ENCODE data around the gene UBAC2.

UBAC2 gene

DNA sequence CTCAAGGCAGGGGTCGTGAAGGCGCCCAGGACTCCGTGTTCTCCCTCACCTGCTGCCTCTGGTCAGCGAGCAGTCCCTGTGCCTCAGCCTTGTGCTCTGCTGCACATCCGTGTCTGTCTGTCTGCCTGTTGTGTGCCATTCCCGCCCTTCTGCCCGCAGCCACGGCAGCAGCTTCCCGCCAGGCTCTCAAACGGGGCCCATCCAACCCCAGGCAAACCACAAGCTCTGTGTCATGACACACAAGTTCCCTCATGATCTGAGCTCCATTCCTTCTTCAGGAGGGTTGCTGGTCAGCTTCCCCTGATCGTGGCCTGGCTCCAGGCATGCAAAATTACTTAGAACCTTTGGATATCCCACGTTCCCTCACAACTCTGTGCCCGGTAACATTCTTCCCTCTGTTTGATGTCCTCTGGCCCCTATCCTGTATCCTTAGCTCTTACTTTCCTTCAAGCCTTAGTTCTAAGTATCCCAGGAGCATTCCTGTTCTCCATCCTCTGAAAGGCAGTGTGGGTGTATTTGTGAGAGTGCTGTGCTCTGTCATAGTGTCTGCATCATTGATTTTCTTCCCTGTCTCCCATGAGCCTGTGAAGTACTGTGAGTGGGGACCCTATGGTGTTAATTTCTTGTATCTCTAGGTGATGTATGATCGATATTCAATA, 103.3 kb downstream of the UBAC2 start:
- H4K20me1 ChIP-seq (ENCODE audit: insufficient read depth, low read length), result peaks cover 11% of the 10 kb centered on the region; the same call in 1 of the 2 replicates
- ATAC-seq (ENCODE audit: insufficient read depth, low read depth), result no peak
- H3K9ac ChIP-seq (ENCODE audit: low read depth, low read length), result no peak overlapping the region
- H3K27ac ChIP-seq (ENCODE audit: low read length), result no peak overlapping the region
- no peak overlapping the region for H2AFZ ChIP-seq (ENCODE audit: low read depth, low read length)
- no peaks in the 10 kb centered on the region for H3K4me1 ChIP-seq (ENCODE audit: insufficient read depth, low read length)
- H3K36me3 ChIP-seq (ENCODE audit: insufficient read depth, low read length), result peaks cover 33% of the 10 kb centered on the region
- no peaks in the 10 kb centered on the region for H3K27me3 ChIP-seq (ENCODE audit: insufficient read depth, low read length, poor library complexity)
- H3K4me2 ChIP-seq (ENCODE audit: insufficient read depth, low read length), result no peak overlapping the region
- DNase-seq, result no peak
- no peak overlapping the region for H3K4me3 ChIP-seq (ENCODE audit: low read depth in 1 of 2, low read length in 2 of 2)
- no peak for TF ChIP-seq EZH2 (IDR thresholded peaks at IDR 0.05; ENCODE audit: borderline replicate concordance, low read depth, low read length, severe bottlenecking)
- TF ChIP-seq, protein P1, sequence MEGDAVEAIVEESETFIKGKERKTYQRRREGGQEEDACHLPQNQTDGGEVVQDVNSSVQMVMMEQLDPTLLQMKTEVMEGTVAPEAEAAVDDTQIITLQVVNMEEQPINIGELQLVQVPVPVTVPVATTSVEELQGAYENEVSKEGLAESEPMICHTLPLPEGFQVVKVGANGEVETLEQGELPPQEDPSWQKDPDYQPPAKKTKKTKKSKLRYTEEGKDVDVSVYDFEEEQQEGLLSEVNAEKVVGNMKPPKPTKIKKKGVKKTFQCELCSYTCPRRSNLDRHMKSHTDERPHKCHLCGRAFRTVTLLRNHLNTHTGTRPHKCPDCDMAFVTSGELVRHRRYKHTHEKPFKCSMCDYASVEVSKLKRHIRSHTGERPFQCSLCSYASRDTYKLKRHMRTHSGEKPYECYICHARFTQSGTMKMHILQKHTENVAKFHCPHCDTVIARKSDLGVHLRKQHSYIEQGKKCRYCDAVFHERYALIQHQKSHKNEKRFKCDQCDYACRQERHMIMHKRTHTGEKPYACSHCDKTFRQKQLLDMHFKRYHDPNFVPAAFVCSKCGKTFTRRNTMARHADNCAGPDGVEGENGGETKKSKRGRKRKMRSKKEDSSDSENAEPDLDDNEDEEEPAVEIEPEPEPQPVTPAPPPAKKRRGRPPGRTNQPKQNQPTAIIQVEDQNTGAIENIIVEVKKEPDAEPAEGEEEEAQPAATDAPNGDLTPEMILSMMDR (IDR thresholded peaks at IDR 0.05; ENCODE audit: borderline replicate concordance, extremely low read depth, low read length, poor library complexity, severe bottlenecking), result no peak
- H3K9me3 ChIP-seq (ENCODE audit: insufficient read depth, low read length, severe bottlenecking), result no peaks in the 10 kb centered on the region
- peaks cover 11% of the 10 kb centered on the region for H3K79me2 ChIP-seq (ENCODE audit: insufficient read depth, low read length)

- Histone ChIP-seq H3K4me2 (ENCODE audit: insufficient read depth, low read length) (no peak overlapping the region), H3K79me2 (ENCODE audit: insufficient read depth, low read length) (peaks cover 11% of the 10 kb centered on the region), H3K4me3 (ENCODE audit: low read depth in 1 of 2, low read length in 2 of 2) (no peak overlapping the region), H2AFZ (ENCODE audit: low read depth, low read length) (no peak overlapping the region), H3K27me3 (ENCODE audit: insufficient read depth, low read length, poor library complexity) (no peaks in the 10 kb centered on the region), H3K4me1 (ENCODE audit: insufficient read depth, low read length) (no peaks in the 10 kb centered on the region), H3K36me3 (ENCODE audit: insufficient read depth, low read length) (peaks cover 33% of the 10 kb centered on the region), H3K27ac (ENCODE audit: low read length) (no peak overlapping the region), H3K9me3 (ENCODE audit: insufficient read depth, low read length, severe bottlenecking) (no peaks in the 10 kb centered on the region), H3K9ac (ENCODE audit: low read depth, low read length) (no peak overlapping the region), H4K20me1 (ENCODE audit: insufficient read depth, low read length) (peaks cover 11% of the 10 kb centered on the region; the same call in 1 of the 2 replicates)
- ATAC-seq (ENCODE audit: insufficient read depth, low read depth) (no peak), DNase-seq (no peak)
- TF ChIP-seq, protein P1 (IDR thresholded peaks at IDR 0.05; ENCODE audit: borderline replicate concordance, extremely low read depth, low read length, poor library complexity, severe bottlenecking), result no peak
- no peak for TF ChIP-seq EZH2 (IDR thresholded peaks at IDR 0.05; ENCODE audit: borderline replicate concordance, low read depth, low read length, severe bottlenecking)
Measured at GRCh38 chr13:99304541-99304940, 103.9 kb downstream of the UBAC2 start.

- DNase-seq, result no peak
- Histone ChIP-seq H3K79me2 (ENCODE audit: insufficient read depth, low read length) (peaks cover 8% of the 10 kb centered on the region), H4K20me1 (ENCODE audit: insufficient read depth, low read length) (peaks cover 7% of the 10 kb centered on the region; the same call in 1 of the 2 replicates), H3K9me3 (ENCODE audit: insufficient read depth, low read length, severe bottlenecking) (no peaks in the 10 kb centered on the region), H3K27ac (ENCODE audit: low read length) (no peak overlapping the region), H3K9ac (ENCODE audit: low read depth, low read length) (no peak overlapping the region), H3K36me3 (ENCODE audit: insufficient read depth, low read length) (peaks cover 29% of the 10 kb centered on the region), H3K27me3 (ENCODE audit: insufficient read depth, low read length, poor library complexity) (no peaks in the 10 kb centered on the region), H3K4me1 (ENCODE audit: insufficient read depth, low read length) (no peaks in the 10 kb centered on the region), H2AFZ (ENCODE audit: low read depth, low read length) (no peak overlapping the region), H3K4me2 (ENCODE audit: insufficient read depth, low read length) (no peak overlapping the region), H3K4me3 (ENCODE audit: low read depth in 1 of 2, low read length in 2 of 2) (no peak overlapping the region)
- TF ChIP-seq, protein P1 (IDR thresholded peaks at IDR 0.05; ENCODE audit: borderline replicate concordance, extremely low read depth, low read length, poor library complexity, severe bottlenecking), result no peak
- no peak for TF ChIP-seq EZH2 (IDR thresholded peaks at IDR 0.05; ENCODE audit: borderline replicate concordance, low read depth, low read length, severe bottlenecking)
- ATAC-seq (ENCODE audit: insufficient read depth, low read depth), result no peak
Measured at GRCh38 chr13:99305158-99305557, 104.5 kb downstream of the UBAC2 start.

Measured in DND-41 (cell line).